OCI-LY3 (cell line): Measurements from ENCODE around the gene ADAMTS6.

Source experiments
- EZH2phosphoT487 ChIP-seq: fragments of 200-600 bp; shearing (Covaris generic); IDR thresholded peaks from 2 replicates; pipeline ENCODE4 v1.6.1; 2018; ENCODE audit warnings: antibody characterized with exemption, mixed run types, low read depth
- TF ChIP-seq, protein P1 (sequence below): fragments of 200-600, 300-600 bp; sonication (generic); IDR thresholded peaks from 2 replicates; pipeline ENCODE4 v1.5.1; 2014; ENCODE audit warnings: antibody characterized with exemption, low read length, low read depth

GRCh38 chr5:65382582-65382981 is 99.1 kb downstream of the ADAMTS6 start:
- TF ChIP-seq, protein P1, sequence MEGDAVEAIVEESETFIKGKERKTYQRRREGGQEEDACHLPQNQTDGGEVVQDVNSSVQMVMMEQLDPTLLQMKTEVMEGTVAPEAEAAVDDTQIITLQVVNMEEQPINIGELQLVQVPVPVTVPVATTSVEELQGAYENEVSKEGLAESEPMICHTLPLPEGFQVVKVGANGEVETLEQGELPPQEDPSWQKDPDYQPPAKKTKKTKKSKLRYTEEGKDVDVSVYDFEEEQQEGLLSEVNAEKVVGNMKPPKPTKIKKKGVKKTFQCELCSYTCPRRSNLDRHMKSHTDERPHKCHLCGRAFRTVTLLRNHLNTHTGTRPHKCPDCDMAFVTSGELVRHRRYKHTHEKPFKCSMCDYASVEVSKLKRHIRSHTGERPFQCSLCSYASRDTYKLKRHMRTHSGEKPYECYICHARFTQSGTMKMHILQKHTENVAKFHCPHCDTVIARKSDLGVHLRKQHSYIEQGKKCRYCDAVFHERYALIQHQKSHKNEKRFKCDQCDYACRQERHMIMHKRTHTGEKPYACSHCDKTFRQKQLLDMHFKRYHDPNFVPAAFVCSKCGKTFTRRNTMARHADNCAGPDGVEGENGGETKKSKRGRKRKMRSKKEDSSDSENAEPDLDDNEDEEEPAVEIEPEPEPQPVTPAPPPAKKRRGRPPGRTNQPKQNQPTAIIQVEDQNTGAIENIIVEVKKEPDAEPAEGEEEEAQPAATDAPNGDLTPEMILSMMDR = no peak
- no peak for TF ChIP-seq EZH2phosphoT487
